Activated CD4-positive, alpha-beta T cell treated with anti-CD3 and anti-CD28 coated beads, Interleukin-2, amount 50 U/mL, for 1 hour (primary cell): ENCODE results near the gene PTPRN2.
"Not testable (repeated sequence)": the region's sequence is repeated elsewhere in the genome, so short reads cannot be mapped to it uniquely, and the experiment has no call there.

ENCODE experiments used
- DNase-seq: peaks from one replicate; pipeline ENCODE4 v3.0.0-alpha.2; 2020

The PTPRN2 gene

DNA sequence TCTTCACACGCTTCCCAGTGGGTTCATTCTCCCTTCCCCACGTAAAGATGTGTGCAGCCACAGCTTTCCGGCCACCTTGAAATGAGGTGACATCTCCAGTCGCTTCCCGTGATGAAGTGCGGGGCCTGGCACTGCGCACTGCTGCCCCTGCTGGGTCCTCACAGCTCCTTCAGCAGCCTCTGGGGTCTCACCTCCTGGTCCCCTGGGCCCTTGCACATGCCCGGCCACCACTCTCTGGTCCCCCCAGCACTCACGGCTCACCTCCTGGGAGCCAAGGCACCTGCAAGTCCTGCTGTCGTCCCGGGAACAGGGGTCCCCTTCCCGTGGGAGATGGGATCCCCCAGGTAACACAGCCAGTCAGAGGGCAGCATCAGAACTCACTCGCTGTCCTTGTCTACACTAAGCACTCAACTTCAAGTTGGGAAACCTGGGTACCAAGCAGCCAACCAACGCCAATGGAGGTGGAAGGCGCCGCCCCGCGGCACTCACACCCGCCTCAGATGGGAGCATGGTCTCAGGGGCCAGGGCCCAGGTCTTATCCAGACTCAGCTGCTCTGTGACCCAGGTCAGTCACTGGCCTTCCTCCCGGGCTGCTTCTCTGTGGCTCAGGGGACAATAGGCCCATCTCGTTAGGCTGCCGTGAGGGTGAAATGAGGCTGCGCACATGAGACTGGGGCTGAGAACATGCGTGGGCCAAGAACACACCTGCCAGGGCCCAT is 176.2 kb downstream of the PTPRN2 start:
- DNase-seq, result no peak

DNA sequence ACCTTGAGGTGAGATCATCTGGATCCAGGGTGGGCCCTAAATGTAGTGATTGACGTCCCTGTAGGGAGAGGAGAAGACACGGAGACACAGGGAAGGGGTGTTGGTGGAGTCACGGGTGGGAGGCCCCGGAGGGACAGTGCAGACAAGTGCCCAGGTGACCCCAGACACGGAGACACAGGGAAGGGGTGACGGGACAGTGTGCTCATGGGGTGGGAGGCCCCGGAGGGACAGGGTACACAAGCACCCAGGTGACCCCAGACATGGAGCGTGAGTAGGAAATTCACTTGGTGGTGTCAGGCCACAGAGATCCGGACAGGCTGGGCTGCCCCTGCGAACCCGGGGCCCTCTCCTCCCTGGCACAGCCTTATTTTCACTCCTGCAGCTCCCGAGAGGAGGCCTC is 176.9 kb downstream of the PTPRN2 start:
- DNase-seq, result no peak

DNA sequence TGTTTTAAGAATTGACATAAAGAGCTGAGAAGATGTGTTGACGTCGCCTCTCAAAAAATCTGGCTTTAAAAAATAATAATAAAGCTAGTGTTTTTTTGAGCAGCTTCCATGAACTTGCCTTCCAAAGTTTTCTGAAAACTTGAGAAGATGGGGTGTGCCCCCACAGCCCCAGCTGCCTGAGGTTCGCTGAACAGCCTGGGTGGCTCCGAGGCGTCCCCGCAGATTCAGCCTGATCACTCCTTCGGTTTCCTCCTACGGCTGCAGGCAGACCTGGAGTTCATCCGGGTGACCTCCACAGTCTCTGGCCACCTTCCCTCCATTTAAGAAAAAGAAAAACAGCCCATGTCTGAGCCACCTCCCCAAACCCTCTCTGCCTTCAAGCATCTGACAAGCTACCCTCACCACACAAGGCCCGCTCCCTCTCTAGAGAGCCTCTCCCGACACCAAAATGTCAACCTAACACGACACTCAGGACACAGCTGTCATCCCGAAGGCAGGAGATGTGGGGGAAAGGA is 177.8 kb downstream of the PTPRN2 start:
- no peak for DNase-seq

DNA sequence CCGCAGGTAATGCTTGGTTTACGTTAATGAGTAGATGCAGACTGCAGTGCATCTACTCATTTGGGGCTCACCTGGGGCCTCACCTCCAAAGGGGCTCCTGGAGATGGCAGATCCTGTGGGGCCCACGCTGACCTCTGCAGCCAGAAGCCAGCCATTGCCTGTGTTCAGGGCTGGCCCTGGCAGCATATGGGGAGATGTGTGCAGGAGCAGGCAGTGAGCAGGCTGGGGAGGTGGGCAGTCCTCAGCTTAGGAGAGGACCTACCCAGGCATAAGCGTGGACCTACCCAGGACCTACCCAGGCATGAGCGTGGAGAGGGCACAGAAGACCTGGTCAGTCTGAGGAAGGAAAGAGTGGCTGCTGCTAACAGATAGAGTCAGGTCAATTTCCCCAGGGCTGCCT is 178.5 kb downstream of the PTPRN2 start:
- no peak for DNase-seq

DNA sequence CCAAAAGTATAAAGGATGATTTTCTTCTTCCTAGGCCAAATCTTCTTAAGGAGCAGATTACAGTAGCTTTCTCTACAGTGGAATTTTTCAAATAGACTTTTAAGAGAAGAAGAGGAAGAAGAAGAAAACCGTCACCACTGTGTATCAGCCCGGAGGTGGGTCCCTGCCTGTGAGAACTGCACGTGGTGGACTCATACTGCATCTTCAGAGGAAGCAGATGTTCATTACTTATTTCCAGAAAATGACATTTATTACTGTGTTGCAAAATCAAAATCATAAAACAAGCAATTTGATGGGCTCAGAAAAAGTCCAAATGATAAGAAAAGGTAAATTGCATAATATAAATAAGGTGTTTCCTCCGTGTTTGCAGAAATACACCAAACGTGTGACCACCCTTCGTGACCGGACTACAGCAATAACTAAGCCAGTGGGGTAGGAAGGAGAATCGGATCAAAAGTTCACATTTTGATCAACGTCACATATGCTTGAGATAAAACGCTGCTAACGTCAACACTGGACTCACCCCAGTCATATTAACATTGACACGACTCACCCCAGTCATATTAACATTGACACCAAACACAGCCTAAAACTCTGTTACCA is 179.2 kb downstream of the PTPRN2 start:
- no peak for DNase-seq

DNA sequence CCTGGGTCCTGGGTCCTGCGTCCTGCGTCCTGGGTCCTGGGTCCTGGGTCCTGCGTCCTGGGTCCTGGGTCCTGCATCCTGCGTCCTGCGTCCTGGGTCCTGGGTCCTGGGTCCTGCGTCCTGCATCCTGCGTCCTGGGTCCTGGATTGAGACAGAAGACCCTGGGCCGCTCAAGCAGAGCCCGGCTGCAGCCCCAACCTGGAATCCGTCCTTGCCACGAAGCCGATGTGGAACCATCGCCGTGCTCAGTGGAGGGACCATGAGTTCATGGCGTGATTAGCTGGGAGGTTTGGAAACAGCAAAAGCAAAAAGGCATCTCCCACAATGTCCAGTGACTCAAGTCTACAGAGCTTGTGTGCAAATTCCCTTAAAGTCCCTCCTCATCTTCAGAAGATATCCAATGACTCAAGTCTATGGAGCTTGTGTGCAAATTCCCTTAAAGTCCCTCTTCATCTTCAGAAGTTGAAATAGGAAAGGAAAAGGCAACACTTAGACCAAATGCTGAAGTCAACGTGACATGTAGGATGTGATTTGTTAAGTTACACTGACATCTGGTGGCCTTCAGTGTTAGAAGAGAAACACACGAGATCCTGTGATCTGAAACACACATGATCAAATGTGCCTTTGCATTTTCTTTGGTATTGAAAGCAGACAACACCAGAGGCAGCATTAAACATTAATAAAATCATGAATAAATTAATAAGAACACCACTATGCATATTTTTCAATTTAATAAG is 179.9 kb downstream of the PTPRN2 start:
- DNase-seq, result no peak

DNA sequence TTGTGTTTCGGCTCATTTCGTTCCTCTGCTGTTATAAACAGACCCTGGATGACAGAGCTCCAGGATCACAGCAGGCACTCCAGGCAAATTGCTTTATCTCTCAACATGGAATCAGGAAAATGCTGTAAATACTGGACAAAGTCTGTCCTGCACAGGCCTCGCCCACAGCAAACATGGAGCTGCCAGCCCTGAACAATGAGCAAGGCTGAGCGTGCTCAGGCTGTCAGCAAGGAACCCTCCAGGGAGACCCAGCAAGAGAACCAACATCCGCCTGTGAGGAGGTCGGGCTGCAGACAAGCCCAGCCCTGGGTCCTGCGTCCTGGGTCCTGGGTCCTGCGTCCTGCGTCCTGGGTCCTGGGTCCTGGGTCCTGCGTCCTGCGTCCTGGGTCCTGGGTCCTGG is 180.8 kb downstream of the PTPRN2 start:
- no peak for DNase-seq

DNA sequence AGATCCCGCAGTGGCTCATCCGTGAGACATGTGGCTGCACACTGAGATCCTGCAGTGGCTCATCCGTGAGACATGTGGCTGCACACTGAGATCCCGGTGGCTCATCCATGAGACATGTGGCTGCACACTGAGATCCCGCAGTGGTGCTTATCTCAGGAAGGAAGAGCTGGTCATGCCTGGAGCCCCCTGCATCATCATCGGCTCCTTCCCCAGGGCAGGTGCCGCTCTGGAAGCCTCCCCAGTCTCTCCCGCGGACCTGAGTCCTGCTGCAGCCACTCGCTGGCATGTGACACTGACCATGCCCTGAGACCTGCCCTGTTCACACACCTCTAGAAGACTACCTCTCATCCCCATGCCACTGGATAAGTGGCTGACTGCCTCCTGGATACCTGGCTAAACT is 181.3 kb downstream of the PTPRN2 start:
- DNase-seq, result no peak

DNA sequence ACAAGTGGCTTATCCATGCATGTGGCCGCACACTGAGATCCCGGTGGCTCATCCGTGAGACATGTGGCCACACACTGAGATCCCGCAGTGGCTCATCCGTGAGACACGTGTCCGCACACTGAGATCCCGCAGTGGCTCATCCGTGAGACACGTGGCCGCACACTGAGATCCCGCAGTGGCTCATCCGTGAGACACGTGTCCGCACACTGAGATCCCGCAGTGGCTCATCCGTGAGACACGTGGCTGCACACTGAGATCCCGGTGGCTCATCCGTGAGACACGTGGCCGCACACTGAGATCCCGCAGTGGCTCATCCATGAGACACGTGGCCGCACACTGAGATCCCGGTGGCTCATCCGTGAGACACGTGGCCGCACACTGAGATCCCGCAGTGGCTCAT is 181.9 kb downstream of the PTPRN2 start:
- not testable (repeated sequence) for DNase-seq

DNA sequence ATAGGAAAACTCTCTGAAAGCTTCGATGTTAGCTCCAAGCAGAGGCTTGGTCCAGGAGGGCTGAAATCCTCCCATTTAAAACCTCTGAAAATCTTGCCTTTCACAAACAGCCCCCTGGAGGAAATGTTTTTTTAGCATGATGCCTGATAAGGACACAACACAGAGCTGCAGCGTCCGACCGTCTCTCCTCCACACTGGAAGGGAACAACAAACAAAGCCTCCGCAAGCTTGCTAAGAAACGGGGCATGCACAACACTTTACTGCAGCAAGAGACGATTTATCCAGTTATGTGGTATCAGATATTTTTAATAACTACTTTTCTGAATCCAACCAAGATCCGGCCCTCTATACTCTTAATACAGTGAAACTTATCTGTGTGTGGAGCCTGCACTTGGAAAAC is 182.3 kb downstream of the PTPRN2 start:
- DNase-seq, result no peak

DNA sequence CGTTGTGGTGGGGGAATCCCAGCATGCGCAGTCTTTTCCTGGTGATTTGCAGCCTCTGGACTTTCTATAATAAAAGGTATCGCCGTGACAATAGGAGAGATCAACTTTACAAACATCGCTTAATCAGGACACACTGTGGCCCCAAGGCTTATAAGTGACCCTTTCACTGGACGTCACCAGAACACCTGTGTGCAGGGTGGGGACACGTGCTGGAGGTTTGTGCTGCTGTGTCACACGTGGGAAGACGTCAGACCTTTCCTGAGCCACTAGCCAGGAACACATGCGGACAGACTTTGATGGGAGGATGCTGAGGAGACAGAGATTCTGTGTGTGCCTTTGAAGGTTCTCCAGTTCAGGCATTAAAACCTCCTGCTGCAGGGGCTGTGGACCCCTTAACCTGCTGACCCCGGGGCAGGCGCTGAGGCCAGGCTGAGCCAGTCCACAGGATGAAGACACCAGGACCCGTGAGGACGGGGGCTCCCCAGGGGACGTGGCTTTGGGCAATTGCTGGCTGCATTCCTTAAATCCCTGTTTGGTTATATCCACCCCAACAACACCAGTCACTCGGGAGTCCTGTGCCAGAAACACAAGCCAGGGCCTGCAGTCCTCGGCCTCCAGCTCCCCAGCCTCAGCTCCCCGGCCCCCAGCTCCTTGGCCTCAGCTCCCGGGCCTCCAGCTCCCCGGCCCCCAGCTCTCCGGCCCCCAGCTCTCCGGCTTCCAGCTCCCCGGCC is 183.4 kb downstream of the PTPRN2 start:
- DNase-seq, result no peak

DNA sequence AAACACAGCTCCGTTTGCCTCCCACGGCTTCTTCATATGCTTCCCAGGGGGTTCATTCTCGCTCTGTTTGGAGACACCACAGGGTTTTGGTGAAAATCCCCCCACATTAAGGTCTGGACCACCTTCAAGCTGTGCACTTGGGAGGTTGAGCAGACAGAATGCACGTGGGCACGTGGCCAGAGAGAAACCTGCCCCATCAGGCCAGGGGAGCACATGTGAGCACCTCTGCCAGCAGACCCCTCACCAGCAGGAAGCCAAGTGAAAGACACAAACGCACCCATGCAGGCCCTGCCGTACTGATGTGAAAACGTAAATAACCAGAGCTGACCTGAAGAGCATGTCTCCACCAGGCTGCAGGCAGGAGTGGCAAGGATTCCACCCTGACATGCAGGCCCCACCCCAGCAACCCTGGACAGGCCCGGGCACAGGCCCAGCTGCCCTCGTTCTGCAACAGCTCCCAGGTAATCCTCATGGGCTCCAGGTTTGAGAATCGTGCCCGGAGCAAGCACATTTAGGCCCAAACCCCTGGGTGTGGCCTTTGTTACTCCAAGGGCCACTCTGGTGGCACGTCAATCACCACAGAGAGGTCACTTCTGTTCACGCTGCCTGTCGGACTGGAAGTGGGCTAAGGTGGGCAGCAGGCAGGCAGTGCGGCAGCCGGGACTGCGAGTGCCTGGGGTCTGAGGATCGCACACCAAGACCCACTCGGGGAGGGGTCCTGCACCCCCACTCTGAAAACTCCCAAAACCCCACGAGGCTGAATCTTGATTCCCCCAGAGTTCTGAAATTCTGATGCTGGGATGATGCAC is 184.4 kb downstream of the PTPRN2 start:
- no peak for DNase-seq

DNA sequence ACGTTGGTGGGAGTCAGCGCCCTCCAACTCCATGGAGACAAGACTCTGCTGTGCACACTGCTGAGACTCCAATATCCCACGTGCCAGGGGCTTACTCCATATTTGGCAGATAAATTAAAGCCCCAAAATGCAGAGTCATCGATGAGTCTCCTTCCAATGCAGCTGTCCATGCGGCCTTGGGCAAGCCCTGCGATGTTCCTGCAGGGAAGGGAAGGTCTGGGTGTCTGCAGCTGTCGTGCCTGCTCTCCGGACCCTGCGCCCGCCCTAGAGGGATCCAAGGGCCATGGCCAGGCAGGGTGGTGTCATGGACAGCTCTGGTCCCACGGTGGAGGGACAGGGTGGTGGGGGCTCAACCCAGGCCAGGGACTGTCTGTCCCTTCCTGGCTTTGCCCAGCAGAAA is 185.2 kb downstream of the PTPRN2 start:
- DNase-seq, result no peak

DNA sequence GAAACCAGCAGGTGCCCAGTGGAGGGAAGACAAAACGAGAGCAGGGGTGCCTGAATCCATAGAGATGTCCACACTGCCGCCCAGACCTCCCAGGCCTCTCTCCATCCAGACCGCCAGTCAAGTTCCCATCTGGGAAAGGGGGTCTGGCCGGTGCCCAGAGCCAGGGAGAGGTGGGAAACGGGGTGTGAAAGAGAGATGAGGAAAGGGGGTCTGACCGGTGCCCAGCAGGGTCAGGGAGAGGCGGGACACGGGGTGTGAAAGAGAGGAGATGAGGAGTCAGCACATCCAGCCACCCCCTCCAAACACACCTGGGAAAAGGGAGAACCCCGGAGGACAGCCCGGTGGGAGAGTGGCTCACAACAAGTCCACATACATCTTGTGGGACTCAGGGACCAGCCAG is 185.8 kb downstream of the PTPRN2 start:
- DNase-seq, result no peak

DNA sequence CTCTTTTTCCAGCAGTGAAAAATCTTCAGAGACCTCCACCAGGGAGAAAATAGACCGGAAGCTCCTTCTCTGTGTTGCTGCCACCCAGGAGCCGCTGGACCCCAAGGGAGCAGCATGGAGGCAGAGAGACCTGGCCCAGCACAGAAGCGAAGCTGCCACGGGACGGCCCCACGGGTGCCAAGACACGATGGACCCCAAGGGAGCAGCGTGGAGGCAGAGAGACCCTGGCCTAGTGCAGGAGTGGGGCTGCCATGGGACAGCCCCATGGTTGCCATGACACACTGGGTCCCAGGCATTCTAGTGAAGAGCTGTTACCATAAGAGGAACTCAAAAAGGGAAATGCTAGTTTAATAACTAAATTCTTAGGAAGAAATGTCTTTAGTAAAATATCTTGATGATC is 186.3 kb downstream of the PTPRN2 start:
- no peak for DNase-seq

DNA sequence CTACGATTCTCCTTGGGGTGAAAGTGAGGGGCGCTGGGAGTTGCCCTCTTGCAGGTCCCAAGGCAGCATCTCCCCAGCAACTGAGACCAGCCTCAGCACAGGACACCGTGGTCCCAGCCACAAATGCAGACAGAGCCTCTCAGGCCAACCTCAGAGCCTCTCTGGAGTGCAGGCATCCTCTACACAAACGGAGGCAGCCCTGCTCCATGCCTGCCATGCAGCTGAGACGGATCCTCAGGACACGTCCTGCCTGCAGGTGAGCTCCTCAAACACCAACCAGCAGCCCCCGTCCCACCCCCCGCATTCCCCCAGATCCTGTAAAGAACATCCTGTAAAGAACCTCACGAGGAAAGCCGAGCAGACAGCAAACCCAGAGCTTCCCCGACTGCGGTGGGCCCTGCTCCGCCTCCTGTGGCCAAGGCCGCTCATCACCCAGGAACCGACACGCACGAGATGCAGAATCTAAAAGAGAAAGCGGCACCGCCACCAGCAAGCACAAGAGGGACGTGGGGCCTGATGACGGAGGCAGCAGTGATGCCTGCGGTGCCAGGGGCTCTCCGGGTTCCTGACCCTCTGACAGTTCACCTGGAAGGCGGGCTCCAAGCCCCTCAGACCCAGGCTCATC is 186.9 kb downstream of the PTPRN2 start:
- DNase-seq, result no peak

DNA sequence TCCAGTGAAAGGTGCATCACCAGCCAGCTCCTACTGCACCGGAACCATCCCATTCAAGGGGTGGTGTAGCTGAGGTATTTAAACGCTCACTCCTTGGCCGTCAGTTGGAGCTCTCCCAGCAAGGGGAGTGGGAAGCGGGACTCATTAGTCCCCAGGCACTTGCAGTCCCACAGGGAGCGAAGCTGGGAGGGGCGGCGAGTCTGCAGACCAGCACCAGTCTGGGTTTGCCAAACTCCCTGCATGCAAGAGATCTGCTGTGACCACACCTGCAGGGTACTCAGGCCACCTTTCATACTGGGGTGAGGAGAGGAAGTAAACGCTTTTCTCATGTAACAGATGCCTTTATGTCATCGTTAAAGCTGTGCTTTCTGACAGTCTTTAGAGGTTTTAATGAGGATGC is 187.9 kb downstream of the PTPRN2 start:
- DNase-seq, result no peak

DNA sequence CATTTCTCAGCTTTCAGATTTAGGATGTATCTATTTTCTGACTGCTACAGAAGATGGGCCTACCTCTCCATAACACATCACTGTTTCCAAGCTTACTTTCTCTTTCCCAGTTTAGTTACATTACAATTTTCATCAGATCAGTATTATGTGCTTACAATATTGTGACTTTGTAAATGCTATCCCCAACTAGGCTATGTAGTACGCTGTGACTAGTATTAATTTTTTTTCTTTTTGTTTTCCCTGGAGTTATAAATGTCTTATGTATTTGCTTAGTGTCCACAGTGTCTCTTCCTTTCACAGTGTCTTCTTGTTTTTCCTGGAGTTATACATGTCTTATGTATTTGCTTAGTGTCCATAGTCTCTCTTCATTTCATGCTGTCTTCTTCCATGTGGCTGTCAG is 188.9 kb downstream of the PTPRN2 start:
- no peak for DNase-seq

DNA sequence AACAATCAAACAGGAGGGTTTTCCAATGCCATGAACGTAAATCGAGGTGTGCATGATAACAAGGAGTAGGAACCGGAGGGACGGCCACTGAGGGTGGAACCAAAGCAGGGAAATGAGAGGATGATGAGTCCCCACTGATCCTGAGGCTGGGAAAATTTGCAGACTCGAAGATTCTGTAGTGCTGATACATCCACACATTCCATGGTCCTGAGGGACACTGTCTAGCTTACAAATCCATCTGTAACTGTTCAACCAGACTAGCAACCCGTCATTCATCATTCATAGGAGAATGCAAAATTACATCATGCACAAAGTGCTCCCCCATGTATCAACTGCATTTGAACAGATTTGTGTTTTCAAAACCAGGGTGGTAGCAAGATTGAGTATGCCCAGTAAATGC is 189.7 kb downstream of the PTPRN2 start:
- no peak for DNase-seq

DNA sequence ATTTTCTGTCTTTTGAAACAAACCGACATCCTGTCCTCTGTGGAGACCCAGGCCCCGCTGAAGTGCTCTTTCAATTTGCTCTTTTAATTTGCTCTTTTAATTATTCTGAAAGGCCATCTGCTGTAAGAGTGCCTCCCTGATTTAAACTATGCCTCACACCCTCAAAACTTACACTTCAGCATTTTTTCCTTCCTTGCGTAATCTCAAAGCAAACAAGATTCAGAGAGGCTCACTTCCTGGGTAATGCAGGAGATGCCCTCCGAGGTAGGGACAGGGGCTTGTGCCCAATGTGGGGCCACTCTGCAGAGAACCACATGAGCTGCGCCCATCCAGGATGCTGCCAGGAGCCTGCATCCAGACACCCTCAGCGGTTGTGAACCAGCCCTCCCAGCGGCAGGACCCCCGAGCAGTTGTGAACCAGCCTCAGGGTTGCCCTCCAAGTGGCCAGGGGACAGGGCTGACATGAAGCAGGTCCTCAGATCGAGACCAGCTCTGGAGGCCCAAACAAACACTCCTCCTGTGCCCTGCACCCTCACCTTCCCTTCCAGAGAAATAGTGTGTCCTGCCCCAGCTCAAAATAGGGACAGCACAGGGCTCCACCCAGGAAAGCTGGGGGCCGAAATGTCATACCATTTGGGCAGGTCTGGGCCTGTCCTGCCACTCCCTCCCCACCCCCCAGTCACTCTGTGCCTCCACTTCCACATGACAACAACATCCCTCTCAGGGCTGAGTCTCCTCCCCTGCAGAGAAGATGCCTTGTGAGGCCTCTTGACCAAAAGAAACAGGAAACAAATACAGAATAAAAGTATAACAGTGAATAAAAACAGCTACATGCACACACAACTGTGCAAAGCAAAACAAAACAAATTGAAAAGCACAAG is 190.4 kb downstream of the PTPRN2 start:
- no peak for DNase-seq

DNA sequence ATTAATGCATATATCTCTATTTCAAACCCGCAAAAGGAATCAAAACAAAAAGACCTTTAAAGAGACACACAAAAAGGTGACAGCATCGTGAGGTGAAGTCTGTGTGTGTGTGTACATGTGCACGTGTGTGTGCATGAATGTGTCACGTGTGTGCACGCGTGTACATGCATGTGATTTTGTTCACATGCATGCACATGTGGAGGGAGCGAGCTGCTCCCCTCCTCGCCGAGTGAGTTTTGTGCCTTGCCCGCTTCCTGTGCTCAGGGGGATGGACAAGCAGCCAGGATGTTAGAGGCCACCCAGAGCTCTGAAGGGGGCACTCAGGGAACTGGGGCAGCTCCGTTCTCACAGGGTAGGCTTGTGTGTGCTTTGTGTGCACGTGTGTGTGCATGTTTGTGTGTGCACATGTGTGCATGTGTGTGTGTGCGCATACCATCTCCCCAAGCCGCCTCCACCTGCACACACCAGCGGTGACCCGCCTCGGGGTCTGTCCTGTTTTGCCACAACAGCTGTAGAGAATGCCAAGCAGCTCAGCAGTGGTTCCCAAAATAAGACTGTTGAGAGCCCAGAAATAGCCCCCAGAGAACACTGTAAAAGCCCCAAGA is 191.2 kb downstream of the PTPRN2 start:
- no peak for DNase-seq
